Bladder microvascular endothelial cell (primary cell): ENCODE measurements around the gene BCAR1. TPM values are rescaled to one million over a fixed set of nuclear protein-coding genes. Genes with fewer than 3 reads are reported as not detected.

ENCODE experiments used
- total RNA-seq: library from RNA; depleted of rRNA; stranded (reverse); fragments of >200 nt; gene quantifications from 2 replicates; pipeline ENCODE4 v1.2.3, GENCODE V29; 2014

The BCAR1 gene, protein sequence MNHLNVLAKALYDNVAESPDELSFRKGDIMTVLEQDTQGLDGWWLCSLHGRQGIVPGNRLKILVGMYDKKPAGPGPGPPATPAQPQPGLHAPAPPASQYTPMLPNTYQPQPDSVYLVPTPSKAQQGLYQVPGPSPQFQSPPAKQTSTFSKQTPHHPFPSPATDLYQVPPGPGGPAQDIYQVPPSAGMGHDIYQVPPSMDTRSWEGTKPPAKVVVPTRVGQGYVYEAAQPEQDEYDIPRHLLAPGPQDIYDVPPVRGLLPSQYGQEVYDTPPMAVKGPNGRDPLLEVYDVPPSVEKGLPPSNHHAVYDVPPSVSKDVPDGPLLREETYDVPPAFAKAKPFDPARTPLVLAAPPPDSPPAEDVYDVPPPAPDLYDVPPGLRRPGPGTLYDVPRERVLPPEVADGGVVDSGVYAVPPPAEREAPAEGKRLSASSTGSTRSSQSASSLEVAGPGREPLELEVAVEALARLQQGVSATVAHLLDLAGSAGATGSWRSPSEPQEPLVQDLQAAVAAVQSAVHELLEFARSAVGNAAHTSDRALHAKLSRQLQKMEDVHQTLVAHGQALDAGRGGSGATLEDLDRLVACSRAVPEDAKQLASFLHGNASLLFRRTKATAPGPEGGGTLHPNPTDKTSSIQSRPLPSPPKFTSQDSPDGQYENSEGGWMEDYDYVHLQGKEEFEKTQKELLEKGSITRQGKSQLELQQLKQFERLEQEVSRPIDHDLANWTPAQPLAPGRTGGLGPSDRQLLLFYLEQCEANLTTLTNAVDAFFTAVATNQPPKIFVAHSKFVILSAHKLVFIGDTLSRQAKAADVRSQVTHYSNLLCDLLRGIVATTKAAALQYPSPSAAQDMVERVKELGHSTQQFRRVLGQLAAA
- 58.9 and 200 TPM in 2 replicates for total RNA-seq

DNA sequence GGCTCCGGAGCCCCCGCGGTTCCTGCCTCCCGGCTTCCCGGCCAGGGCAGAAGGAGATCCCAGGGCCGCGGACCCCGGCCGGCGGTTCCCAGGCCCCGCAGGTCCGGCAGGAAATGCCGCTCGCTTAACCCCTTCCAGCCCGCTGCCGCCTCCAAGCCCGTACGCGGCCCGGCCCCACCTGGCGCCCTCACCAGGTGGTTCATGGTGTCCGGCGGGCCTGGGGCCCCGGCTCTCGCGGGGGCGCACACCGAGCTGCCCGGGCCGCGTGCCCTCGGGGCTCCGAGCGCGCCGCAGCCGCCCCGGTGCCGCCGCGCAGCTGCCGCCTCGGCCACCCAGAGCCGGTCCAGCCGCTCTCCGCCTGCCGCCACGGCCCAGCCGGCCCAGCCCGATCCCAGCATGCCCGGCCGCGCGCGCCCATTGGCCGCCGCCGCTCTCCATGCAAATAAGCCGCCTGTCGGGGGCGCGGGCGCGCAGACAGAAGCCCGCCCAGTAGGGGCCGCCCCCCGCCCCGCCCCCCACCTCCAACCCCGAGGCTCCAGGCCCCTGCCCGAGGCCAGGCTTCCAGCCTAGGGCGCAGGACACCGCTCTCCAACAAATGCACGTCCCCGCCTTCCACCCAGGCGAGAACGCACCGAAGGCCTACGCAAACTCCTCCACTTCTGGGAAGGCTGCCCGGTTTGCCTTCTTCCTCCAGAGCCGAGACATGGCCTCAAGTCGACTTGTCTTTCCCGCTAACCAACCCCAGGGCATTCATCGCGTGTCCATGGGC, at the start of gene BCAR1:
BCAR1 (minus strand) TSS at position 345 of the 769 bp plus-strand sequence; CDS start at position 203, 142 bp downstream.

GRCh38 chr16:75218256-75219076, 33.0 kb downstream of the BCAR1 start, which contains the start of gene CTRB1:
Gene CTRB1 (plus strand): TSS chr16:75218988. CDS start chr16:75219008, 20 bp downstream.

DNA sequence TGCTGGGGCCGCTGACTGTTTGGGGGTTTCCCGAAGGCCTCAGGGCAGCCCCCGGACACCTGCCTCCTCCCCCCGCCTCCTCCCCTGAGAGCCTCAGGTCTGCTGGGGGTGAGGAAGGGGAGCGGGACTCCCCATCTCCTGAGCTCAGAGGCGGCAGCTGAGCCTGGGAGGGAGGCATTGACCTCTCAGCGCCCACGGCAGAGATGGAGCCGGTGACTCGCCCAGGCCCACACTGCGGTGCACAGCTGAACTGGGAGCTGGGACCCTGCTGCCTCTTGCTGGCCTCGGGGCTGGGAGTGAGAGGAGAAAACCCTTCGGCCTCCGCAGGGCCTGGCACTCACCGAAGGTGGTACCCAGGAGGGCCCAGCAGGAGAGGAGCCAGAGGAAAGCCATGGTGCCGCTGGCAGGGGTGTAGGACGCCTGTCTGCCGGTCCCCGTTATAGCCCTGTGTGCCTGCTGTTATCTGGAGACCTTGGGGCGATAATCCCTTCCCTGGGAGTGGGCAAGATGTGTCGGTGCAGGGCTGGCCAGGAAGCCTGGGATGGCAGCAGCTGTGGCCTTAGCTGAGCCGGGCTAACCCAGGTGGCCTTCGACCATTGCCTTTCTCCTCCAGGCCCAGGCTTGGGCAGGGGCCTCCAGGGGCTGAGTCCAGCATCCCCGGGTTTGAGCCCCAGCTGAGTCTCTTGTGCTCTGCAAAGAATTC, 44.5 kb downstream of the BCAR1 start, which contains the start of gene CTRB2:
CTRB2 (minus strand) TSS at position 413 of the 703 bp plus-strand sequence; CDS start at position 393, 20 bp downstream.

Other genes with a start within 250 kb of the BCAR1 start
- gene LDHD, start 134.8 kb downstream of the BCAR1 start, total RNA-seq: 0.94 and 0.97 TPM in 2 replicates
- gene ZFP1, start 103.1 kb downstream of the BCAR1 start, total RNA-seq: 5.2 and 8.2 TPM in 2 replicates
- gene CTRB2, start 44.5 kb downstream of the BCAR1 start, total RNA-seq: not detected in 2 replicates
- not detected in 2 replicates for gene CTRB1, start 32.6 kb downstream of the BCAR1 start, total RNA-seq
- 62.7 and 75.5 TPM in 2 replicates for gene CFDP1, start 181.9 kb upstream of the BCAR1 start, total RNA-seq
- gene TMEM170A, start 213.1 kb upstream of the BCAR1 start, total RNA-seq: 29.1 and 47.1 TPM in 2 replicates
- gene CHST6, start 243.8 kb upstream of the BCAR1 start, total RNA-seq: 0.16 and 3.1 TPM in 2 replicates